ENCODE results near the gene OTOP3. TPM values are rescaled to one million over a fixed set of nuclear protein-coding genes. Genes with fewer than 3 reads are reported as not detected.
A peak's percentile ranks its signal among the peaks of the same experiment; 100 is the strongest.

The OTOP3 gene
- total and polyA plus RNA-seq, 8 donors = 0.18 to 2.6 TPM; not detected in 6

DNA sequence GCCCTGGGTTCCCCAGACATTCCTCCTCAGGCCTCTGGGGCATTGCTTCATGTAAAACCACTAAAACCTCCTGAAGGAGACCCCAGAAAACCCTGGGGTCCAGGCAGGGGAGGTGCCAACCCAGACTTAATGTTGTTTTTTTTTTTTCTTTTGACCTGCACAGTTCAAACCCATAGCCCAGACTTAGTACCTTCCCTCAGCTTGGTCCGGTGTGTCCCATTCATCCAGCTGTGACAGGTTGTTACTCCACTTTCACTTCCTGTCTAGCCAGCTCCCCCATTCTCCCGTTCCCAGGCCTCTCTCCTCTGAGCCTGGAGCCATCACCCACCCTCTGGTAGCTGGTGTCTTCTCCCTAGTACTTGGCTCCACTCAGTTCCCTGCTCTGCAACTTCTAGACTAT, 56.5 kb downstream of the OTOP3 start:
- 23 to 58% (median 38%) methylated on average over 2 of the region's 2 CpGs for WGBS, 5 donors
- intact Hi-C loops (cut with DNase I; ENCODE audit: low total_unique reads) = no loop called here
- DNase-seq = peak in 1 of 2 donors; percentile 65
- peaks cover 25 to 58% (median 50%) of the 10 kb centered on the region in 4 donors for H3K4me1 ChIP-seq
- no peaks in the 10 kb centered on the region for H3K9me3 ChIP-seq
- H3K27ac ChIP-seq = peak overlapping the region; percentile 67 to 95 (median 95)
- H3K4me3 ChIP-seq = no peak overlapping the region
- TF ChIP-seq POLR2AphosphoS5 (IDR thresholded peaks at IDR 0.05) (no peak), POLR2A (IDR thresholded peaks at IDR 0.05) (no peak), EP300 (IDR thresholded peaks at IDR 0.05) (no peak)
- TF ChIP-seq, protein P1, sequence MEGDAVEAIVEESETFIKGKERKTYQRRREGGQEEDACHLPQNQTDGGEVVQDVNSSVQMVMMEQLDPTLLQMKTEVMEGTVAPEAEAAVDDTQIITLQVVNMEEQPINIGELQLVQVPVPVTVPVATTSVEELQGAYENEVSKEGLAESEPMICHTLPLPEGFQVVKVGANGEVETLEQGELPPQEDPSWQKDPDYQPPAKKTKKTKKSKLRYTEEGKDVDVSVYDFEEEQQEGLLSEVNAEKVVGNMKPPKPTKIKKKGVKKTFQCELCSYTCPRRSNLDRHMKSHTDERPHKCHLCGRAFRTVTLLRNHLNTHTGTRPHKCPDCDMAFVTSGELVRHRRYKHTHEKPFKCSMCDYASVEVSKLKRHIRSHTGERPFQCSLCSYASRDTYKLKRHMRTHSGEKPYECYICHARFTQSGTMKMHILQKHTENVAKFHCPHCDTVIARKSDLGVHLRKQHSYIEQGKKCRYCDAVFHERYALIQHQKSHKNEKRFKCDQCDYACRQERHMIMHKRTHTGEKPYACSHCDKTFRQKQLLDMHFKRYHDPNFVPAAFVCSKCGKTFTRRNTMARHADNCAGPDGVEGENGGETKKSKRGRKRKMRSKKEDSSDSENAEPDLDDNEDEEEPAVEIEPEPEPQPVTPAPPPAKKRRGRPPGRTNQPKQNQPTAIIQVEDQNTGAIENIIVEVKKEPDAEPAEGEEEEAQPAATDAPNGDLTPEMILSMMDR (IDR thresholded peaks at IDR 0.05) = no peak
- H3K27me3 ChIP-seq = peaks cover 0 to 8% (median 0%) of the 10 kb centered on the region in 3 donors
- peaks cover 0 to 4% (median 0%) of the 10 kb centered on the region in 4 donors for H3K36me3 ChIP-seq

DNA sequence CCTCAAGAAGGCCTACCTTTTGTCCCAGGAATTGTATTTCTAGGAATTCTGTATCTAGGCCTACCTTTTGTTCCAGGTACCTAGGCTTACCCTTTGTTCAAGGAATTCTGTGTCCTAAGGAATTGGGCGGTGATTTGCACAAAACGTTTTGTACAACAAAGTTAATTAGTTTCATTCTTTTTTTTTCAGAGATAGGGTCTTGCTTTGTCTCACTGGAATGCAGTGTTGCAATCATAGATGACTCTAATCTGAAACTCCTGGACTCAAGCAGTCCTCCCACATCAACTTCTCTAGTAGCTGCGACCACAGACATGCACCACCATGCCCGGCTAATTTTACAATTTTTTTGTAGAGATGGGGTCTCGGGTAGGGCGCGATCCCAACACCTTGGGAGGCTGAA, 58.7 kb downstream of the OTOP3 start:
- H3K36me3 ChIP-seq = peaks cover under 1 to 7% (median 5%) of the 10 kb centered on the region in 4 donors
- TF ChIP-seq POLR2A (IDR thresholded peaks at IDR 0.05) (no peak), EP300 (IDR thresholded peaks at IDR 0.05) (no peak), POLR2AphosphoS5 (IDR thresholded peaks at IDR 0.05) (no peak)
- TF ChIP-seq, protein P1 (IDR thresholded peaks at IDR 0.05) = no peak
- no peak overlapping the region for H3K4me3 ChIP-seq
- H3K9me3 ChIP-seq = no peaks in the 10 kb centered on the region
- H3K27me3 ChIP-seq = no peaks in the 10 kb centered on the region
- intact Hi-C loops (cut with DNase I; ENCODE audit: low total_unique reads) = no loop called here
- H3K27ac ChIP-seq = peak overlapping the region in 1 of 5 donors; percentile 94
- WGBS, 5 donors = 84 to 89% (median 88%) methylated on average over 7 of the region's 7 CpGs
- peaks cover 16 to 42% (median 34%) of the 10 kb centered on the region in 4 donors for H3K4me1 ChIP-seq
- no peak for DNase-seq

DNA sequence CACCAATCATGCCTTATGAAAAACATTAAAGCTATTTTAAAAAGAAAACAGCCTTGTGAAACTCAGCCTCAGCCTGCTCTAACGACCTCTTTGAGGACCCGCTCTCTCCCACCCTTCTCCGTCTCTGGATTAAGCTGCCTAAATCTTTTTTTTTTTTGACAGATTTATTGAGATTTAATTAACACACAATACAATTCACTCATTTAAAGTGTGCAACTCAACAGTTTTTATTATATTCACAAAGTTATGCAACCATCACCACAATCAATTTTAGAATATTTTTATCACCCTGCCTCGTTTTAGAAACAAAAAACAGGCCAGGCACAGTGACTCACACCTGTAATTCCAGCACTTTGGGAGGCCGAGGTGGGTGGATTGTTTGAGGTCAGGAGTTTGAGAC, 60.1 kb downstream of the OTOP3 start:
- Histone ChIP-seq H3K27ac (no peak overlapping the region), H3K36me3 (peaks cover 12 to 21% (median 19%) of the 10 kb centered on the region in 4 donors), H3K4me3 (no peak overlapping the region), H3K9me3 (no peaks in the 10 kb centered on the region), H3K4me1 (peaks cover 12 to 28% (median 20%) of the 10 kb centered on the region in 4 donors), H3K27me3 (no peaks in the 10 kb centered on the region)
- DNase-seq = no peak
- intact Hi-C loops (cut with DNase I; ENCODE audit: low total_unique reads) = no loop called here
- 72 to 80% (median 79%) methylated on average over 5 of the region's 5 CpGs for WGBS, 5 donors
- TF ChIP-seq POLR2AphosphoS5 (IDR thresholded peaks at IDR 0.05) (no peak), EP300 (IDR thresholded peaks at IDR 0.05) (no peak), POLR2A (IDR thresholded peaks at IDR 0.05) (no peak)
- TF ChIP-seq, protein P1 (IDR thresholded peaks at IDR 0.05) = no peak

DNA sequence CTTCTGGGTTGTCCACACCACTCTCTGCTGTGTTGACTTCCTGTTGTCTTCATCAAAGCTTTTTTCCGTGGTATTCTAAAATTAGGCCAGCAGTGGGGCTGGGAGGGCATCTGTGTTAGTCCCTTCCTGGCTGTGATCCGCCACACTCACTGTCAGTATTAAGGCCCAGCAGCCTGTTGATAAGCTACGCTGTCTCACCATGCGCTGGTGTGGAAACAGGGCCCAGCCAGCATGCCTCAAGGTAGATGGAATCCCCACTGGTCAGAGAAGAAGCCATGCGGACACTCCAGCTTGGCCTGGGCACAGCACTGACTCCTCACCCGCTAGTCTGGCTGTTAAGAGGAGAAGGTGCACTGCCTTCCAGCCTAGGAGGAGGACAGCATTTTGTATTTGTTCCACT, 63.1 kb downstream of the OTOP3 start:
- H3K9me3 ChIP-seq = no peaks in the 10 kb centered on the region
- no peak overlapping the region for H3K4me3 ChIP-seq
- DNase-seq = no peak
- peaks cover 0 to 6% (median 2%) of the 10 kb centered on the region in 4 donors for H3K4me1 ChIP-seq
- TF ChIP-seq, protein P1 (IDR thresholded peaks at IDR 0.05) = no peak
- TF ChIP-seq EP300 (IDR thresholded peaks at IDR 0.05) (no peak), POLR2AphosphoS5 (IDR thresholded peaks at IDR 0.05) (no peak), POLR2A (IDR thresholded peaks at IDR 0.05) (no peak)
- H3K36me3 ChIP-seq = peaks cover 41 to 51% (median 48%) of the 10 kb centered on the region in 4 donors
- no peaks in the 10 kb centered on the region for H3K27me3 ChIP-seq
- intact Hi-C loops (cut with DNase I; ENCODE audit: low total_unique reads) = no loop called here
- WGBS, 5 donors = 72 to 86% (median 82%) methylated on average over 6 of the region's 6 CpGs
- H3K27ac ChIP-seq = no peak overlapping the region
